HEK293T (cell line): ENCODE data around the gene AGAP1.

ENCODE experiments used
- CTCF ChIA-PET: fragments of 350-600 bp; formaldehyde crosslinking; extraction: SDS; loops from one replicate; lab custom pipeline; 2021; ENCODE audit warnings: antibody characterized with exemption, inconsistent platforms; lab: Yijun Ruan, JAX
- POLR2A ChIA-PET: fragments of 350-600 bp; formaldehyde crosslinking; extraction: SDS; loops from one replicate; lab custom pipeline; 2020; ENCODE audit warnings: antibody characterized with exemption, inconsistent platforms; lab: Yijun Ruan, JAX
- DNase-seq: peaks from one replicate; pipeline ENCODE4 v3.0.0; 2012; ENCODE audit warnings: mixed read lengths; ENCODE audit errors: extremely low spot score
- ARNT ChIP-seq: fragments of 450-650 bp; IDR thresholded peaks from 2 replicates; pipeline ENCODE4 v1.6.1; 2017; ENCODE audit warnings: mild to moderate bottlenecking
- BHLHE40 ChIP-seq: fragments of 450-650 bp; IDR thresholded peaks from 2 replicates; pipeline ENCODE4 v1.6.1; 2016; ENCODE audit warnings: mild to moderate bottlenecking, moderate library complexity, borderline replicate concordance
- CTBP1 ChIP-seq: fragments of 450-650 bp; IDR thresholded peaks from 2 replicates; pipeline ENCODE4 v1.6.1; 2016; ENCODE audit warnings: borderline replicate concordance
- ELF4 ChIP-seq: fragments of 450-650 bp; IDR thresholded peaks from 2 replicates; pipeline ENCODE4 v1.6.1; 2017; ENCODE audit warnings: antibody characterized with exemption
- FOXA1 ChIP-seq: fragments of 450-650 bp; IDR thresholded peaks from 2 replicates; pipeline ENCODE4 v1.6.1; 2016; ENCODE audit warnings: mild to moderate bottlenecking
- FOXK2 ChIP-seq: fragments of 450-650 bp; IDR thresholded peaks from 2 replicates; pipeline ENCODE4 v1.6.1; 2016; ENCODE audit warnings: mild to moderate bottlenecking
- FOXM1 ChIP-seq: fragments of 450-650 bp; IDR thresholded peaks from 2 replicates; pipeline ENCODE4 v1.6.1; 2017; ENCODE audit warnings: mild to moderate bottlenecking, borderline replicate concordance
- HDGF ChIP-seq: fragments of 450-650 bp; IDR thresholded peaks from 2 replicates; pipeline ENCODE4 v1.6.1; 2017; ENCODE audit warnings: antibody characterized with exemption, borderline replicate concordance
- L3MBTL2 ChIP-seq: fragments of 450-650 bp; conservative IDR thresholded peaks from 2 replicates; pipeline ENCODE4 v1.6.1; 2016; ENCODE audit warnings: mild to moderate bottlenecking
- LEF1 ChIP-seq: fragments of 450-650 bp; IDR thresholded peaks from 2 replicates; pipeline ENCODE4 v1.6.1; 2017; ENCODE audit warnings: mild to moderate bottlenecking, borderline replicate concordance
- NFRKB ChIP-seq: fragments of 450-650 bp; IDR thresholded peaks from 2 replicates; pipeline ENCODE4 v1.6.1; 2016; ENCODE audit warnings: mild to moderate bottlenecking, moderate library complexity
- SP1 ChIP-seq: fragments of 450-650 bp; IDR thresholded peaks from 2 replicates; pipeline ENCODE4 v1.6.1; 2017
- SUZ12 ChIP-seq: fragments of 450-650 bp; IDR thresholded peaks from 2 replicates; pipeline ENCODE4 v1.6.1; 2016; ENCODE audit warnings: mild to moderate bottlenecking
- TARDBP ChIP-seq: fragments of 450-650 bp; IDR thresholded peaks from 2 replicates; pipeline ENCODE4 v1.6.1; 2016
- ZNF384 ChIP-seq: fragments of 450-650 bp; IDR thresholded peaks from 2 replicates; pipeline ENCODE4 v1.6.1; 2016
- TF ChIP-seq, protein P1 (sequence below): fragments of 450-650 bp; IDR thresholded peaks from 2 replicates; pipeline ENCODE4 v1.6.1; 2016

Gene AGAP1

DNA sequence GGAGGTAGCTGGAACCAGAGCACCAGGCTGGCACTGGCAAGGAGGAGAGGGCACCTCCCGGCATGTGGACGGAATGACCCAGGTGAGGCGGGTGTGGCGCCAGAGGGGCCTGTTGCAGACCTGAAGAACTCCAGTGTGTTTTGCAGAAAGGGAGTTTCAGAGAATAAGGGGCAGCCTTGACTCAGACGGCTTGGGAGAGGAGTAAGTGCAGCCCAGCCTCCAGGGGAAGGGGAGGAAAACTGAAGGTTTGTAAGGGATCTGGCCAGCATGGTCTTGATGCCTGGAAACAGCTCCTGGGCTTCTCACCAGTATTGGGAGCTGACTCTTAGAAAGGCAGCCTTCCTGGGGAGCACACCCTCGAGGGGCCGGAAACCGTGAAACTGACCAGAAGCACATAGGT lies 101.1 kb downstream of the AGAP1 start:
- CTCF ChIA-PET = interaction anchor here (0.6 to 1.9 kb wide), 2 partner anchors 11 to 151 kb away, joined by 3 to 13 read pairs; no protein-coding TSS in a partner anchor
- POLR2A ChIA-PET = no interaction called here
- no peak for TF ChIP-seq FOXK2
- no peak for TF ChIP-seq TARDBP
- TF ChIP-seq NFRKB = no peak
- TF ChIP-seq, protein P1, sequence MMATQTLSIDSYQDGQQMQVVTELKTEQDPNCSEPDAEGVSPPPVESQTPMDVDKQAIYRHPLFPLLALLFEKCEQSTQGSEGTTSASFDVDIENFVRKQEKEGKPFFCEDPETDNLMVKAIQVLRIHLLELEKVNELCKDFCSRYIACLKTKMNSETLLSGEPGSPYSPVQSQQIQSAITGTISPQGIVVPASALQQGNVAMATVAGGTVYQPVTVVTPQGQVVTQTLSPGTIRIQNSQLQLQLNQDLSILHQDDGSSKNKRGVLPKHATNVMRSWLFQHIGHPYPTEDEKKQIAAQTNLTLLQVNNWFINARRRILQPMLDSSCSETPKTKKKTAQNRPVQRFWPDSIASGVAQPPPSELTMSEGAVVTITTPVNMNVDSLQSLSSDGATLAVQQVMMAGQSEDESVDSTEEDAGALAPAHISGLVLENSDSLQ = no peak
- TF ChIP-seq L3MBTL2 = no peak
- TF ChIP-seq SP1 = no peak
- no peak for TF ChIP-seq FOXM1
- no peak for TF ChIP-seq CTBP1
- no peak for TF ChIP-seq HDGF
- no peak for TF ChIP-seq BHLHE40
- no peak for TF ChIP-seq ELF4
- TF ChIP-seq ZNF384 = no peak
- no peak for TF ChIP-seq ARNT
- TF ChIP-seq FOXA1 = no peak
- TF ChIP-seq SUZ12 = no peak
- TF ChIP-seq LEF1 = no peak
- DNase-seq = no peak

DNA sequence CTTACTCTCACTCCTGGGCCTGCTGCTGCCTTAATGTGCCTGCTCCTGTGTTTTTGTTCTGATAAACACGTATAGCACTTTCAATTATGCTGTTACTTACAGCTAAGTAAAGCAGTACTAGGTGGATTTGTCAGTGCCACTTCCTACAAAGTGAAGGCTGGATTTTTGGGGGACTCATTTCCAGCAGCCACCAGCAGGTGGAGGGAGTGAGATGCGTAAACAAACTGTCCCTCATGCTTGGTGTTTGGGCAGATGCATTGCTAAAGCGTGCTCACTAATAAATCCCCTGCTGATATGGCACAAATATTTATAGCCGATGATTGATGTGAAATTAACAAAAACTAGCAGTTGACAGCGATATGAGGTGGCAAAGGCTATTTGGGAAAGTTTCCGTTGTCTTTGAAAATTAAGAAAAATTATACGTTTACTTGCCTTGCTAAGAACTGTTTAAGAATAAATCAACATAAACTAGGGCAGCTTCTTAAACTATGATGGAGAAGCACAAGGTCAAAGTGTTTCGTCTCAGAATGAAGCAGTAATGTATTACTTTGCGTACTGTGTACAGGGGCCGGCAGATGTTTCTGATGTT lies 101.7 kb downstream of the AGAP1 start:
- DNase-seq = peak; percentile 57
- no peak for TF ChIP-seq FOXK2
- TF ChIP-seq LEF1 = no peak
- TF ChIP-seq, protein P1 = peak; percentile 77
- no peak for TF ChIP-seq ARNT
- POLR2A ChIA-PET = no interaction called here
- CTCF ChIA-PET = interaction anchor here (0.5 to 1.9 kb wide), 5 partner anchors 10 to 453 kb away, joined by 3 to 13 read pairs (median 3); no protein-coding TSS in a partner anchor

DNA sequence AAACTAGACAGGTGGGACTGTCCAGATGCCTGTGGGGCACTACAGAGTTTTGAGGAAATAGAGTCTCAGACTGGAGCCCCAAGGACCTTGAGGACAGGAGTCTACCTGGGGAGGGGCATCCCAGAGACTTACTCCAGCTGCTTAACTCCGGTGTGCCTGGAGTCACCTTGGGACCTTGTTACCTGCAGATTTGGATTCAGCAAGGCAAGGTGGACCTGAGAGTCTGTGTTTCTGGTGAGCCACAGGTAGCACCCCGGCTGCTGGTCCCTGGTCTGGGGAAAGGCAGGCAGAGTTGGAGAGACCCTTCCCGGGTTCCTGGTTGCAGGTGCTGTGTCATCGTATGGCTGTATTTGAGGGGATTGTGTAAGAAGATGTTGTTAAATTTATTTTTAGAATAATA lies 102.4 kb downstream of the AGAP1 start:
- TF ChIP-seq FOXM1 (no peak), ZNF384 (no peak), FOXK2 (no peak), ELF4 (no peak), TARDBP (no peak), SUZ12 (no peak), L3MBTL2 (no peak), HDGF (no peak), LEF1 (no peak), ARNT (no peak)
- CTCF ChIA-PET = interaction anchor here (0.5 to 1.9 kb wide), 4 partner anchors 11 to 454 kb away, joined by 3 to 13 read pairs (median 6); no protein-coding TSS in a partner anchor
- DNase-seq = no peak
- POLR2A ChIA-PET = no interaction called here

DNA sequence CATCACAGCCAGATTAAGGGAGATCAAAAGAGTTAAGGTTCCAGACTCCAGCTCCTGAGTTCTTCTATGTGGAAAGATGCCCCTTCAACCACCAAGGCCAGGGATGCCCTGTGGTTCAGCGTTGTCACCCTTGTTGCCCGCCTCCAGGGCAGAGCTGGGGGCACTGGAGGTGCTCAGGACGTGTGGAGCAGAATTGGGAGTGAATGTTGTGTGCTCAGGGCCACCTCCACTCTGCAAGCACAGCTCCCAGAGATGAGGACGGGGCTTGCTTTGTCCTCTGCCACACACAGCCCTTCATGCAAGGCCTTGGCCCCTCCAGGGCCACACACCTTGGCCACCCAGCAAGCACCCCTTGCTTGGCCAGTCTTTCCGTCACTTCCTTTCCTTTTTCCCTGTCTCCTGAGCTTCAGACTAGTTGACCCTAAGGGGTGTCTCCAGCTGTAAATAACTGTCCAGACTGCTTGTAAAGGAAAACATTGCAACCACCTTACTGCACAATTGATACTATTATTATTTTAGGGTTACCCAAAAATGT lies 103.3 kb downstream of the AGAP1 start:
- CTCF ChIA-PET = no interaction called here
- DNase-seq = no peak
- TF ChIP-seq ELF4 = no peak
- no peak for TF ChIP-seq LEF1
- TF ChIP-seq ARNT = no peak
- no peak for TF ChIP-seq HDGF
- no peak for TF ChIP-seq NFRKB
- TF ChIP-seq ZNF384 = no peak
- TF ChIP-seq BHLHE40 = no peak
- TF ChIP-seq FOXM1 = no peak
- no peak for TF ChIP-seq FOXA1
- TF ChIP-seq, protein P1 = no peak
- no peak for TF ChIP-seq TARDBP
- no peak for TF ChIP-seq SUZ12
- TF ChIP-seq SP1 = no peak
- TF ChIP-seq CTBP1 = no peak
- no peak for TF ChIP-seq L3MBTL2
- TF ChIP-seq FOXK2 = no peak
- POLR2A ChIA-PET = no interaction called here

DNA sequence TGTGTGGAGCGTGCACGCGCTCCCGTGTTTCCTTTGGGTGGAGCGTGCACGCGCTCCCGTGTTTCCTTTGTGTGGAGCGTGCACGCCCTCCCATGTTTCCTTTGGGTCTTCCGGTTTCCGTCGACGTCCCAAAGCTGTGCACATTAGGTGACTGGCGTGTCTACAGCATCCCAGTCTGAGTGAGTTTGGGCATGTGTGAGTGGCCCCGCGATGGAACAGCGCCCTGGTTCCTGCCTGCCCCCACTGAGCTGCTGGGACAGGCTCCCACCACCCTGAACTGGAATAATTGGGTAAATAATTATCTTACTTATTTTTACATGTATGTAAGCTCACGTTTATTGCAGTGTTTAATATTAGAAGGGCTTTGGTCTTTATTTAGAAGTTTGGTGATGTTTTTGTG lies 104.2 kb downstream of the AGAP1 start:
- ChIA-PET CTCF (interaction anchor here (0.6 kb wide), 1 partner anchor 514 kb away, joined by 3 read pairs; no protein-coding TSS in a partner anchor), POLR2A (no interaction called here)
- TF ChIP-seq TARDBP (no peak), BHLHE40 (no peak), FOXK2 (no peak), FOXA1 (no peak)
- no peak for DNase-seq
